Activated naive CD4-positive, alpha-beta T cell treated with anti-CD3 and anti-CD28 coated beads, Interleukin-2, amount 50 U/mL, for 16 hours (primary cell): ENCODE measurements around the gene GLOD4.
A peak's percentile ranks its signal among the peaks of the same experiment; 100 is the strongest.

Source experiments
- DNase-seq: peaks from one replicate; pipeline ENCODE4 v3.0.0-alpha.2; 2020

The GLOD4 gene

GRCh38 chr17:733743-734142 is 48.3 kb downstream of the GLOD4 start:
- DNase-seq: no peak

- peak; percentile 42 for DNase-seq
Measured at GRCh38 chr17:732902-733720, 49.0 kb downstream of the GLOD4 start.

- DNase-seq: peak; percentile 52
Measured at GRCh38 chr17:732067-732901, 49.8 kb downstream of the GLOD4 start, which contains the start of gene TLCD3A. TSS of gene TLCD3A (plus strand) at chr17:732596. CDS start at chr17:732648, 52 bp downstream.

- DNase-seq: no peak
Measured at GRCh38 chr17:731644-732066, 50.4 kb downstream of the GLOD4 start.

- no peak for DNase-seq
Measured at GRCh38 chr17:728911-729310, 53.2 kb downstream of the GLOD4 start.

- DNase-seq: no peak
Measured at GRCh38 chr17:726271-726919, 55.7 kb downstream of the GLOD4 start.

- DNase-seq: no peak
Measured at GRCh38 chr17:725746-726145, 56.3 kb downstream of the GLOD4 start.

- no peak for DNase-seq
Measured at GRCh38 chr17:725084-725483, 57.0 kb downstream of the GLOD4 start.

- DNase-seq: no peak
Measured at GRCh38 chr17:721540-721937, 60.5 kb downstream of the GLOD4 start.

GRCh38 chr17:720706-721539 is 61.2 kb downstream of the GLOD4 start:
- no peak for DNase-seq

GRCh38 chr17:718075-718474 is 64.0 kb downstream of the GLOD4 start:
- DNase-seq: no peak
